ENCODE results near the gene KCNT1. TPM values are rescaled to one million over a fixed set of nuclear protein-coding genes. Genes with fewer than 3 reads are reported as not detected.

KCNT1 gene
- total RNA-seq, 1 donor from 2014 or later = not detected

DNA sequence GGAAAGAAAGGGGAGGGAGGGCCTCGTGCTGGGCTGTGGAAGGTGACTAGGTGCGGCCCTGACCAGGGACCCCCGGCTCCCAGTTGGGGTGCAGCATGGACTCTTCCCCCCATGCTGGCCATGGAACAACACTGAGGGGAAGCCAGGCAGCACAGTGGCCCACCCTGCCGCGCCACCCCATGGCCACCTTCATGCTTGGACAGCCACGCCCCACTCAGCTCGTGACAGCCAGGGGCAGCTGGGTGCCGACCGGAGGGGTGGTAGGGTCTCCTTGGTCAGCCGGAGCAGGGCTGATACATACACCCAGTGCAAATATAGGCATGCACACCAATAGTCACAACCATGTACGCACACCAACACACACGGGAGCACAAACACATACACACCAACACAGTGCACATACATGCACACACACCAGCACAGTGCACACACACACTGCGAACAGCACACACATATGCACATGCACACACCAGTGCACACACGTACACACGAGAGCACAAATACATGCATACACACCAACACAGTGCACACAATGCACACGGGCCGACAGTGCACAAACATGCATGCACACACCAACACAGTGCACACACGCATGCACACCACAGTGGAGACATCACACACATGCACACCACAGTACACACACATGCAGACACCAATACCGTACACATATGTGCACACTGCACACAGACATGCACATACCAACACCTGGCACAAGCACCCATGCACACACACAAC lies 11.0 kb upstream of the KCNT1 start:
- Mint-ChIP-seq H3K4me3 (ENCODE audit: unreplicated experiment) (no peak overlapping the region), H3K9me3 (ENCODE audit: unreplicated experiment) (no peaks in the 10 kb centered on the region), H3K36me3 (ENCODE audit: low read depth, unreplicated experiment) (no peaks in the 10 kb centered on the region), H3K4me1 (ENCODE audit: unreplicated experiment) (no peaks in the 10 kb centered on the region), H3K27me3 (ENCODE audit: unreplicated experiment) (peaks cover 3% of the 10 kb centered on the region), H3K27ac (ENCODE audit: unreplicated experiment) (no peak overlapping the region)
- TF ChIP-seq, protein P1, sequence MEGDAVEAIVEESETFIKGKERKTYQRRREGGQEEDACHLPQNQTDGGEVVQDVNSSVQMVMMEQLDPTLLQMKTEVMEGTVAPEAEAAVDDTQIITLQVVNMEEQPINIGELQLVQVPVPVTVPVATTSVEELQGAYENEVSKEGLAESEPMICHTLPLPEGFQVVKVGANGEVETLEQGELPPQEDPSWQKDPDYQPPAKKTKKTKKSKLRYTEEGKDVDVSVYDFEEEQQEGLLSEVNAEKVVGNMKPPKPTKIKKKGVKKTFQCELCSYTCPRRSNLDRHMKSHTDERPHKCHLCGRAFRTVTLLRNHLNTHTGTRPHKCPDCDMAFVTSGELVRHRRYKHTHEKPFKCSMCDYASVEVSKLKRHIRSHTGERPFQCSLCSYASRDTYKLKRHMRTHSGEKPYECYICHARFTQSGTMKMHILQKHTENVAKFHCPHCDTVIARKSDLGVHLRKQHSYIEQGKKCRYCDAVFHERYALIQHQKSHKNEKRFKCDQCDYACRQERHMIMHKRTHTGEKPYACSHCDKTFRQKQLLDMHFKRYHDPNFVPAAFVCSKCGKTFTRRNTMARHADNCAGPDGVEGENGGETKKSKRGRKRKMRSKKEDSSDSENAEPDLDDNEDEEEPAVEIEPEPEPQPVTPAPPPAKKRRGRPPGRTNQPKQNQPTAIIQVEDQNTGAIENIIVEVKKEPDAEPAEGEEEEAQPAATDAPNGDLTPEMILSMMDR (IDR thresholded peaks at IDR 0.05; ENCODE audit: unreplicated experiment) = no peak
- no peak for DNase-seq (ENCODE audit: low spot score)

DNA sequence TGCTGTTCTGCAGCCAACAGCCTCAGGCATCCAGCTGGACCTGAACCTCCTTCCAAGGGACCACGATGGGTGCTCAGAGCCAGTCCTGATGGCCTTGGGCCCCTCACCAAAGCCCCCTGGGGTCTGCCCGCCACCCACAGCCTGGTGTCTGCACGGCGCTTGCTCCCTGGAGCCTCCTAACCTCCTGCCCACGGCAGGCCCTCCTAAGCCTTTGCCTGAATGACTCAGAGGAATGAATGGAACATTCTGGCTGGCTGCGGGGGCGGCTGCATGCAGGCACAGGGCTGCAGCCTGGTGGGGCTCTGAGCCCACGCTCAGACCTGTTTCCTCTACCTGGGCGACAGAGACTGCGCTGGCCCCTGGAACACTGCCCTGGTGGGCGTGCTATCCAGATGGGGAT lies 9.6 kb upstream of the KCNT1 start:
- DNase-seq (ENCODE audit: low spot score) = no peak
- H3K4me3 Mint-ChIP-seq (ENCODE audit: unreplicated experiment) = no peak overlapping the region
- H3K27me3 Mint-ChIP-seq (ENCODE audit: unreplicated experiment) = peaks cover 5% of the 10 kb centered on the region
- no peaks in the 10 kb centered on the region for H3K36me3 Mint-ChIP-seq (ENCODE audit: low read depth, unreplicated experiment)
- TF ChIP-seq, protein P1 (IDR thresholded peaks at IDR 0.05; ENCODE audit: unreplicated experiment) = no peak
- H3K27ac Mint-ChIP-seq (ENCODE audit: unreplicated experiment) = no peak overlapping the region
- H3K9me3 Mint-ChIP-seq (ENCODE audit: unreplicated experiment) = no peaks in the 10 kb centered on the region
- H3K4me1 Mint-ChIP-seq (ENCODE audit: unreplicated experiment) = no peaks in the 10 kb centered on the region

DNA sequence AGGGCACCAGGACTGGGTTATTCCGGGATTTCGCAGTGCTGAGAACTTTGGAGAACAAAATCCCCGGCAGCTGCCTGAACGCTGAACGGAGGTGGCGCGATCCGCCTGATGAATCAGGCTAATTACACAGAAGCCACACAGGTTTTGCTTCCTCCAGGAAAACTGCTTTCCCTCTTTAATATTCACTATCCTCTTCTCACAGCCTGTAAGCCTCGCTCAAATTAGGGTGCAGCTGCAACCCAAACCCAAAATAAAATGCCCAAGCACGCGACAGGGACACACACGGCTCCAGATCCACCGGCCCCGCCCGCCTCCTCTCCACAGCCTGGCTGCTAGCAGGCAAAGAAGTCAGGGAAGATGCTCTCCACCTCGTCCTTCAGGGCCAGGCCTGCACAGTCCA lies 8.7 kb upstream of the KCNT1 start:
- H3K4me3 Mint-ChIP-seq (ENCODE audit: unreplicated experiment) = no peak overlapping the region
- H3K9me3 Mint-ChIP-seq (ENCODE audit: unreplicated experiment) = no peaks in the 10 kb centered on the region
- DNase-seq (ENCODE audit: low spot score) = no peak
- no peaks in the 10 kb centered on the region for H3K4me1 Mint-ChIP-seq (ENCODE audit: unreplicated experiment)
- TF ChIP-seq, protein P1 (IDR thresholded peaks at IDR 0.05; ENCODE audit: unreplicated experiment) = no peak
- H3K27ac Mint-ChIP-seq (ENCODE audit: unreplicated experiment) = no peak overlapping the region
- H3K36me3 Mint-ChIP-seq (ENCODE audit: low read depth, unreplicated experiment) = no peaks in the 10 kb centered on the region
- peaks cover 5% of the 10 kb centered on the region for H3K27me3 Mint-ChIP-seq (ENCODE audit: unreplicated experiment)

DNA sequence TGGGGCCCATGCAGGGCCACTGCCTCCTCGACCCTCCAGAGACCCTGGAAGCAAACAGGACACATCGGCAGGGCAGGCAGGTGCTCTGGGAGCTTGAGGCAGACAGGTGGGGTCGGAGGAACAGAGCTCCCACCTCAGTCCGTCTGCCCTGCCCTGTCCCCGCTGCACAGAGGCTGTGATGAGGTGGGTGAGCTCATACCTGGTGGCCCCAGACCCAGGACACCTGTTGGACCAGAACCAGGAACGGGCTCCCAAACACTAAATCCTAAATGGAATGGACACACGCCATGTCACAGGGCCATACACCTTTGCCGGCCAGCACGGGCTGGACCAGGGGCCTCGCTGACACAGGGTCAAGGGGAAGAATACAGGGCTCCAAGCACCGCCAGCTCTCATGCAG lies 8.2 kb upstream of the KCNT1 start:
- no peak for DNase-seq (ENCODE audit: low spot score)
- H3K4me3 Mint-ChIP-seq (ENCODE audit: unreplicated experiment) = no peak overlapping the region
- TF ChIP-seq, protein P1 (IDR thresholded peaks at IDR 0.05; ENCODE audit: unreplicated experiment) = no peak
- H3K36me3 Mint-ChIP-seq (ENCODE audit: low read depth, unreplicated experiment) = no peaks in the 10 kb centered on the region
- no peaks in the 10 kb centered on the region for H3K9me3 Mint-ChIP-seq (ENCODE audit: unreplicated experiment)
- peak overlapping the region; percentile 52 for H3K27ac Mint-ChIP-seq (ENCODE audit: unreplicated experiment)
- H3K4me1 Mint-ChIP-seq (ENCODE audit: unreplicated experiment) = no peaks in the 10 kb centered on the region
- peaks cover 5% of the 10 kb centered on the region for H3K27me3 Mint-ChIP-seq (ENCODE audit: unreplicated experiment)

DNA sequence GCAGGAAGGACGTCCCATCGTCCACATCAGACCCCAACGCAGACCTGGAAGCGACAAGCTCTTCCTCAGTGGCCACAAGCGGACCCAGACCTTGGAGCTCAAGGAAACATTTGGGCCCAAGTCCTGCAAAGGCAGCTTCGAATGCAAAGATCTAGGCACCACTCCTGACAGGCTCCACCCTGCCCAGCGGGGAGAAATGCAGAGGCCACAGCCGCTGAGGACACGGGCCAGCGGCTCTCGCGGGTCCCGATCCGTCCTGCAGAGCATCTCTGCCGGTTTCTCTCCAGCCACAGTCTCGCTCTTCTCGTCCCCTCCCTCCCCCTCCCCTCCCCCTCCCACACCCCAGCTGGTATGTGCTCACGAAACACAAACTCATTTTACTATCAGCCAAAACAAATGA lies 7.6 kb upstream of the KCNT1 start:
- no peaks in the 10 kb centered on the region for H3K4me1 Mint-ChIP-seq (ENCODE audit: unreplicated experiment)
- peaks cover 5% of the 10 kb centered on the region for H3K27me3 Mint-ChIP-seq (ENCODE audit: unreplicated experiment)
- H3K27ac Mint-ChIP-seq (ENCODE audit: unreplicated experiment) = no peak overlapping the region
- TF ChIP-seq, protein P1 (IDR thresholded peaks at IDR 0.05; ENCODE audit: unreplicated experiment) = no peak
- no peaks in the 10 kb centered on the region for H3K9me3 Mint-ChIP-seq (ENCODE audit: unreplicated experiment)
- DNase-seq (ENCODE audit: low spot score) = no peak
- H3K4me3 Mint-ChIP-seq (ENCODE audit: unreplicated experiment) = no peak overlapping the region
- no peaks in the 10 kb centered on the region for H3K36me3 Mint-ChIP-seq (ENCODE audit: low read depth, unreplicated experiment)
